Stimulated activated CD4-positive, alpha-beta T cell treated with anti-CD3 and anti-CD28 coated beads, Interleukin-15, amount 100 ng/mL, for 1 hour (primary cell): ENCODE data around the gene ASRGL1.

Experiments
- DNase-seq, 2 donors: peaks; one replicate each; pipeline ENCODE4 v3.0.0-alpha.2; 2020; ENCODE audit warnings: low read depth in 1 of 2, low spot score in 1 of 2

ASRGL1 gene

GRCh38 chr11:62411524-62411923 is 74.3 kb downstream of the ASRGL1 start:
- no peak for DNase-seq

- DNase-seq, result no peak
Observed at GRCh38 chr11:62413060-62413696, 75.9 kb downstream of the ASRGL1 start.

DNA sequence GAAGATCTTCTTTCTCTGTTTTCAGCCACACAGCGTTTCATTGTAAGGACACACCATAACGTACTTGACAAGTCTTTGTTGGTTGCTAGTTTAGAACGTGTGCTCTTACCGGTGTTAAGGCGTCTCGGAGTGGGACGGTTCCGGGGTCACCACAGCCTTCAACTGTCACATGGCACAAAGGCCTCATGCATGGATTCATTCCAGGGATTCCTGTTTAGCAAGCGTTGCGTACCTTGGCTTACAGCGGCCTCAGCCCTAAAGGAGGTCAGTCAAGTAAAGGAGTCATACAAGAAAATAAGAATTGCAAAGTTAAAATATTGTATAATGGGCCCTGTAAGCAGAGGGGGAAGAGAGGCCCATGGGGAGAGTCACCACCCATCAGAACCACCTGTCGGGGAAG is 79.3 kb downstream of the ASRGL1 start:
- DNase-seq, result no peak

- DNase-seq, result no peak
Observed at GRCh38 chr11:62418136-62418535, 80.9 kb downstream of the ASRGL1 start.

- DNase-seq, result no peak
Observed at GRCh38 chr11:62418733-62419132, 81.5 kb downstream of the ASRGL1 start, which contains the start of gene SCGB1A1. Gene SCGB1A1 (plus strand): TSS chr11:62419033. CDS start chr11:62419096, 63 bp downstream.

DNA sequence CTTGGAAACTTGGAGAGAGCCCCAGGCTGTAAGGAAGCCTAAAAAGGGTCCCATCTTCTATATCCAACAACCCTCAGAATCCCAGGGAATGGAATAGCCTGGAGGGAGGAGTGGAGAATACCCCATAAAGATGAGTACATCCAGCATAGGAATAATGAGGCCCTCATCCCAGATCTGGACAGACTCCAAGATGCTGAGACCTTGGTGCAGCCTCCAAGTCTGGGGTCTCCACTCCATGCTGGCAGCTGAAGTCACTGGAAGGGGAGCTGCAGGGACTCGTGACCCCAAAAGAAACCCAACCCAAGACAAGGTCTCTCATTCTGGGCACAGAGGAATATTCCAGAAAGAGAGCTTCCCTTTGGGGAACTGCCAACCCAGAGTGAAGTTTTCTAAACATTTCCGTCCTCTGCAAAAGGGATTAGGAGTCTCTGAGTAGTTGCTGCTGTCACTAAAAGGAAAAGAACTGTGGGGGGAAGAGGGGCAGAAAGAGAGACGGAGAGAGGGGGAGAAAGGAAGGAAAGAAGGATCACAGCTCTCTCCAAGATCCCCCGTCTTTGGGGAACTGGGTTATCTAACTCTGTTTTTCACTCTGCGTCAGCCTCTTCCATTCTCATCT is 82.2 kb downstream of the ASRGL1 start:
- DNase-seq, result no peak

DNA sequence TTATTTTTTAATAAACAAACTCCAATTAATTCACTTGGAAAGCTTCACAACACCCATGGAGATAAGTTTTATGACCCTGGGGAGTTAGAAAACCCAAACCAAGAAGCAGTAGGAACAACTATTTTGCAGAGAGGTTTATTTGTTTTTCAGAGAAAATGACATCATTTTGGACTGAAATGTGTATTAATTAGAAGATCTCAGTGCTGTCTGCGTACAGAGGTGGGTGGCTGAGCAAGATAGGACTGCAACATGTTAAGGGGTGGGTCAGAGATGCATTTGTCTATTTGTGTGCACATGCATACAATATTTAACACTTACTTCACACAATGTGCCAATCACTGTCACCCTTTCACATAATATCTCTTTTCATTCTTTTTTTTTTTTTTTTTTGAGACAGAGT is 82.7 kb downstream of the ASRGL1 start:
- DNase-seq, result no peak

DNA sequence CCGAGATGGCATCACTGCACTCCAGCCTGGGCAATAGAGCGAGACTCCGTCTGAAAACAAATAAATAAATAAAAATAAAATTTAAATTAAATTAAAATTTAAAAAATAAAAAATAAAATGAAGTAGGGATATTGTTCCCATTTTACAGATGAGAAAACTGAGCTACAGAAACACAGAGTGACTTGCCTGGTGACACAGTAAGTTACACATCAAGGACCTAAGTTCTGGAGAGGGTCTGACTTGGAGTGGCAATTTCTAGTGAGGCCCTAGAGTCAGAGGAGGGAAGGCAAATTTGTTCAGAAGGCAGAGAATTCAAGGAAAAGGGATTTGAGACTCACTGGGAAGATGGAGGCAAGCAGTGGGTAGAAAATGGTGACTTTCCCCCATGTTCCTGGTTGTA is 83.6 kb downstream of the ASRGL1 start:
- no peak for DNase-seq

DNA sequence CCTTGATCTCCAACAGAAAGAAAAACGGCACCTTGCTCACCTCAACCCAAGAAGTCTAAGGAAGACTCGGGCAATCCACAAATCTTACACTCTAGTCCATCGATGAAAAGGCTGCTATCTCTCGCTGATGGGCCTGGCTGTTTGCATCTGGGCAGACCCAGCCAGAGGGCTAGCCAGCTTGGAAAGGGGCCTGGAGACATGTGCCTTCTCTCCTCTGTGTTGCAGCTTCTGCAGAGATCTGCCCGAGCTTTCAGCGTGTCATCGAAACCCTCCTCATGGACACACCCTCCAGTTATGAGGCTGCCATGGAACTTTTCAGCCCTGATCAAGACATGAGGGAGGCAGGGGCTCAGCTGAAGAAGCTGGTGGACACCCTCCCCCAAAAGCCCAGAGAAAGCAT is 84.7 kb downstream of the ASRGL1 start:
- DNase-seq, result no peak

GRCh38 chr11:62423012-62423411 is 85.8 kb downstream of the ASRGL1 start:
- DNase-seq, result no peak

DNA sequence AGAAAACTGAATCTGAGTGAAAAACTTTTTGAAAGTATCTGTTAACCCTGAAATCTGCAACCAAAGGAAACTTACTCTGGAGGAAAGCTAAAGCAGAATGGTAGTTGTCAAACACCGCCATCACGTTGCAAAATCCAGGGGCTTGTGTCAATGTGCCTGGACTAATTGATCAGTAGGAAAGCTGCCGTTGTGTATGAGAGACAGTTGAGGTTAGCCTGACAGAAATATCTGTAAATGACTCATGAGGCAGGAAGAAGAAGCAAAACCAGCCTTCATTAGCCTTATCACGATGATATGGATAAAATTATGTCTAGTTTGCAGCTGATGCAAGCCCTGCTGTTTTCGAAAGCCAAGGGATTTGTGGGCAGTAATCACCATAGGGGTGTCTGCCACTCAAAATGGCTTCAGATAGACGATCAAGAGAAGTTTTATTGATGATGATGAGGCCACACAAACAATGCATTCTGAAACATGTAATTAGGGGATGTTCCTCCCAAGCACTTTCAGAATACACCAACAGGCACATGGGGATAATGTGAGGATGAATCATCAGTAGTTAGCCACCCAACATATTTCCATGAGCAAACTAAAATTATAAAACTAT is 90.5 kb downstream of the ASRGL1 start:
- DNase-seq, result no peak

- no peak for DNase-seq
Observed at GRCh38 chr11:62428871-62429560, 91.8 kb downstream of the ASRGL1 start.

GRCh38 chr11:62430425-62430824 is 93.2 kb downstream of the ASRGL1 start:
- DNase-seq, result no peak

- DNase-seq, result no peak
Observed at GRCh38 chr11:62431171-62431901, 94.1 kb downstream of the ASRGL1 start.

GRCh38 chr11:62432695-62433094 is 95.4 kb downstream of the ASRGL1 start:
- DNase-seq, result no peak

DNA sequence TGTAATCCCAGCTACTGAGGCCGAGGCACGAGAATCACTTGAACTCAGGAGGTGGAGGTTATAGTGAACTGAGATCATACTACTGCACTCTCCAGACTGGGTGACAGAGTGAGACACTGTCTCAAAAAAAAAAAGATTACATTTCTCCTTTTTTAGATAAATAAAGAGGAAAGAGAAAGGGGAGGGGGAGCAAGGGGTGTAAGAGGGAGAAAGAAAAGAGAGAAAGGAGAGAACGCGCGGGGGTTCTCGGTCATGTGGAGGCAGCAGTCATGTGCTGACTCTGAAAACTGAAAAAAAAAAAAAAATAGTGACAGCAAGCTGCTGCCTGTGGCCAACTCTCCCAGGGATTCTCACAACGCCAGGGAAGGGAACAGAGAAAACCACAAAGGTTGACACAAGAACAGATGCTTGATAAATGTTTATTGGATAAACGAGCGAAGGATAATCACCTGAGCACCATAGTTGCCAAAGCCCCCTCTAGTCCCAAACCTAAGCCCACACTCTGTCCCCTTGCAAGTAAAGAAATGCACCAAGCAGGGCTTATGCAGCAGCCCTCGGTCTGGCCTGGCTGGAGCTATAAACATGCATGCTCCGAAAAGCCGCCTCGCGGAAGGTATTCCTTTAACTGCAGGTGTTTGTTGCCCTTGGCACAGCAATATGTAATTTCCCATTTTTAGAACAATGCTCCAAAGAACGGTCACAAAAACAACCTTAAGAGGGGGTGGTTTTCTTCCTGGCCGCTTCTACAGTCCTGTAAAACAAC is 96.1 kb downstream of the ASRGL1 start:
- no peak for DNase-seq

- DNase-seq, result no peak
Observed at GRCh38 chr11:62433904-62434276, 96.6 kb downstream of the ASRGL1 start.

DNA sequence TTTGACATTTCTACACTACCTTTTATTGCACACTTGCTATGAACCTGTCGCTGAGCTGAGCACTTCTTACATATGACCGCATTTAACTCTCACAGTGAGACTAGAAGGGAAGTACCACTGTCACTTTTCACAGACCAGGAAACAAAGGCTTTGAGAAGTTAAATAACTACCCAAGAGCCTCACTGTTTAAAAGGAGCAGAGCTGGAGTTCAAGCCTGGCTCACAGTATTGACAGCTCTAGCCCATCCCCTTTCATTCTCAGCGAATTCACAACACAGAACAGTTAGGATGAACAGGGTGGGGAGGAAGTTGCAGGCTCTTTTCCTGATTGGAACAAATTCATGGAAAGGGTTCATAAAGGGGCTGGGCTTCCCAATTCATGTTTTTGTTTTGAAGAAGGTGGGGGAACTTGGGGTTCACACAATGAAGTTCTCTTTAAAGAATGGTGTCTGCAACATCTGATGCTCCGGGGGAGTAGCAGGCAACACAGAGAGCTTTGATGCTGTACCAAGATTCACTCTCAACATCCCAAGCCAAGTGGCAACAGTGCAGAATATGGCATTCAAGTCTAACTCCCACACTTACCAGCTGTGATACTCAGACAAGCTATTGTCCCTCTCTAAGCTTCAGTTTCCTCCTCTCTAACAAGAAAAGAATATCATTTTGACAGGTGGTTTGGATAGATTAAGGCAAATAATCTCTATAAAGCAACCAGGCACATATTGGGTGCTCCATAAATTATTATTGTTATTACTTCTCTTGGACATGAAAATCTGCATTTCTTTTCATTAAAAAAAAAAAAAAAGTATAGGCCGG is 98.8 kb downstream of the ASRGL1 start:
- no peak for DNase-seq

GRCh38 chr11:62437616-62438015 is 100.4 kb downstream of the ASRGL1 start:
- DNase-seq, result no peak

- DNase-seq, result no peak
Observed at GRCh38 chr11:62438641-62439040, 101.4 kb downstream of the ASRGL1 start.
